HEK293T (cell line): ENCODE measurements around the gene MGAT5.

Experiments used
- CTCF ChIA-PET: fragments of 350-600 bp; formaldehyde crosslinking; extraction: SDS; loops from one replicate; lab custom pipeline; 2021; ENCODE audit warnings: antibody characterized with exemption, inconsistent platforms; lab: Yijun Ruan, JAX
- POLR2A ChIA-PET: fragments of 350-600 bp; formaldehyde crosslinking; extraction: SDS; loops from one replicate; lab custom pipeline; 2020; ENCODE audit warnings: antibody characterized with exemption, inconsistent platforms; lab: Yijun Ruan, JAX
- DNase-seq: peaks from one replicate; pipeline ENCODE4 v3.0.0; 2012; ENCODE audit warnings: mixed read lengths; ENCODE audit errors: extremely low spot score
- ARNT ChIP-seq: fragments of 450-650 bp; IDR thresholded peaks from 2 replicates; pipeline ENCODE4 v1.6.1; 2017; ENCODE audit warnings: mild to moderate bottlenecking
- BHLHE40 ChIP-seq: fragments of 450-650 bp; IDR thresholded peaks from 2 replicates; pipeline ENCODE4 v1.6.1; 2016; ENCODE audit warnings: mild to moderate bottlenecking, moderate library complexity, borderline replicate concordance
- CTBP1 ChIP-seq: fragments of 450-650 bp; IDR thresholded peaks from 2 replicates; pipeline ENCODE4 v1.6.1; 2016; ENCODE audit warnings: borderline replicate concordance
- ELF4 ChIP-seq: fragments of 450-650 bp; IDR thresholded peaks from 2 replicates; pipeline ENCODE4 v1.6.1; 2017; ENCODE audit warnings: antibody characterized with exemption
- FOXA1 ChIP-seq: fragments of 450-650 bp; IDR thresholded peaks from 2 replicates; pipeline ENCODE4 v1.6.1; 2016; ENCODE audit warnings: mild to moderate bottlenecking
- FOXK2 ChIP-seq: fragments of 450-650 bp; IDR thresholded peaks from 2 replicates; pipeline ENCODE4 v1.6.1; 2016; ENCODE audit warnings: mild to moderate bottlenecking
- FOXM1 ChIP-seq: fragments of 450-650 bp; IDR thresholded peaks from 2 replicates; pipeline ENCODE4 v1.6.1; 2017; ENCODE audit warnings: mild to moderate bottlenecking, borderline replicate concordance
- HDGF ChIP-seq: fragments of 450-650 bp; IDR thresholded peaks from 2 replicates; pipeline ENCODE4 v1.6.1; 2017; ENCODE audit warnings: antibody characterized with exemption, borderline replicate concordance
- L3MBTL2 ChIP-seq: fragments of 450-650 bp; conservative IDR thresholded peaks from 2 replicates; pipeline ENCODE4 v1.6.1; 2016; ENCODE audit warnings: mild to moderate bottlenecking
- LEF1 ChIP-seq: fragments of 450-650 bp; IDR thresholded peaks from 2 replicates; pipeline ENCODE4 v1.6.1; 2017; ENCODE audit warnings: mild to moderate bottlenecking, borderline replicate concordance
- NFRKB ChIP-seq: fragments of 450-650 bp; IDR thresholded peaks from 2 replicates; pipeline ENCODE4 v1.6.1; 2016; ENCODE audit warnings: mild to moderate bottlenecking, moderate library complexity
- PKNOX1 ChIP-seq: fragments of 450-650 bp; IDR thresholded peaks from 2 replicates; pipeline ENCODE4 v1.6.1; 2016
- SP1 ChIP-seq: fragments of 450-650 bp; IDR thresholded peaks from 2 replicates; pipeline ENCODE4 v1.6.1; 2017
- SUZ12 ChIP-seq: fragments of 450-650 bp; IDR thresholded peaks from 2 replicates; pipeline ENCODE4 v1.6.1; 2016; ENCODE audit warnings: mild to moderate bottlenecking
- TARDBP ChIP-seq: fragments of 450-650 bp; IDR thresholded peaks from 2 replicates; pipeline ENCODE4 v1.6.1; 2016
- ZNF384 ChIP-seq: fragments of 450-650 bp; IDR thresholded peaks from 2 replicates; pipeline ENCODE4 v1.6.1; 2016

The MGAT5 gene

GRCh38 chr2:134232461-134232860 is 21.4 kb upstream of the MGAT5 start:
- no peak for TF ChIP-seq LEF1
- ChIA-PET POLR2A (no interaction called here), CTCF (interaction anchor here (0.7 to 1.7 kb wide), 3 partner anchors 13 to 114 kb away, joined by 3 to 4 read pairs (median 3); no protein-coding TSS in a partner anchor)
- DNase-seq = no peak

- no peak for DNase-seq
- POLR2A ChIA-PET = no interaction called here
- TF ChIP-seq TARDBP (no peak), SUZ12 (no peak), FOXA1 (no peak), ELF4 (no peak), FOXM1 (no peak), SP1 (no peak), L3MBTL2 (no peak), BHLHE40 (no peak), HDGF (no peak), FOXK2 (no peak)
- CTCF ChIA-PET = interaction anchor here (0.7 to 1.7 kb wide), 2 partner anchors 25 to 114 kb away, joined by 3 to 4 read pairs; no protein-coding TSS in a partner anchor
These were observed 20.8 kb upstream of the MGAT5 start for GRCh38 chr2:134232868-134233727.

GRCh38 chr2:134233728-134234136 is 20.1 kb upstream of the MGAT5 start:
- DNase-seq = no peak
- TF ChIP-seq BHLHE40 (no peak), ARNT (no peak), ELF4 (no peak), SP1 (no peak), TARDBP (no peak), HDGF (no peak), NFRKB (no peak), FOXA1 (no peak), FOXK2 (no peak), ZNF384 (no peak), SUZ12 (no peak), CTBP1 (no peak), LEF1 (no peak), L3MBTL2 (no peak)
- ChIA-PET CTCF (no interaction called here), POLR2A (no interaction called here)

GRCh38 chr2:134234535-134234934 is 19.3 kb upstream of the MGAT5 start:
- ChIA-PET CTCF (no interaction called here), POLR2A (no interaction called here)
- TF ChIP-seq FOXA1 (no peak), FOXK2 (no peak), NFRKB (no peak)
- DNase-seq = no peak

GRCh38 chr2:134235510-134236144 is 18.2 kb upstream of the MGAT5 start:
- no peak for TF ChIP-seq ELF4
- TF ChIP-seq SP1 = no peak
- no peak for TF ChIP-seq NFRKB
- TF ChIP-seq CTBP1 = no peak
- no peak for TF ChIP-seq FOXA1
- no peak for TF ChIP-seq FOXM1
- no peak for TF ChIP-seq BHLHE40
- no peak for TF ChIP-seq SUZ12
- TF ChIP-seq FOXK2 = no peak
- TF ChIP-seq ZNF384 = no peak
- TF ChIP-seq ARNT = no peak
- TF ChIP-seq TARDBP = no peak
- no peak for TF ChIP-seq PKNOX1
- ChIA-PET POLR2A (no interaction called here), CTCF (interaction anchor here (0.6 kb wide), 1 partner anchor 351 kb away, joined by 3 read pairs; no protein-coding TSS in a partner anchor)
- no peak for DNase-seq

- TF ChIP-seq NFRKB (no peak), ZNF384 (no peak), FOXK2 (no peak), ELF4 (no peak), LEF1 (no peak), SUZ12 (no peak), TARDBP (no peak), HDGF (no peak), FOXM1 (no peak), CTBP1 (no peak), PKNOX1 (no peak)
- POLR2A ChIA-PET = no interaction called here
- no peak for DNase-seq
- CTCF ChIA-PET = no interaction called here
These were observed 15.5 kb upstream of the MGAT5 start for GRCh38 chr2:134238371-134238770.

- no peak for TF ChIP-seq HDGF
- TF ChIP-seq FOXA1 = no peak
- TF ChIP-seq FOXK2 = no peak
- no peak for TF ChIP-seq FOXM1
- no peak for DNase-seq
- ChIA-PET CTCF (no interaction called here), POLR2A (no interaction called here)
These were observed 13.8 kb upstream of the MGAT5 start for GRCh38 chr2:134240061-134240460.
